Measurements from ENCODE around the gene BAZ2B.

The BAZ2B gene

GRCh38 chr2:159516241-159516758, 100.0 kb downstream of the BAZ2B start:
- Histone ChIP-seq H3K9me2 (replicated peaks; ENCODE audit: insufficient read depth, low read length) (no peaks in the 10 kb centered on the region), H3K9me3 (ENCODE audit: insufficient read depth, low read length) (no peaks in the 10 kb centered on the region), H2AFZ (ENCODE audit: low read depth, low read length, severe bottlenecking) (peak overlapping the region; percentile 70), H4K20me1 (ENCODE audit: low read depth, low read length) (no peaks in the 10 kb centered on the region), H3K27me3 (ENCODE audit: low read length) (no peaks in the 10 kb centered on the region), H3K36me3 (ENCODE audit: low read length) (no peaks in the 10 kb centered on the region), H3F3A (ENCODE audit: insufficient read depth) (peaks cover 20% of the 10 kb centered on the region), H3K27ac (ENCODE audit: low read depth, low read length) (peak overlapping the region; percentile 48), H3K79me2 (ENCODE audit: insufficient read depth, low read length) (no peaks in the 10 kb centered on the region; the same call in 1 of the 2 replicates), H3K9ac (ENCODE audit: low read length) (peak overlapping the region; percentile 56), H3K4me3 (ENCODE audit: insufficient read depth, low read length, poor library complexity, severe bottlenecking) (peak overlapping the region; percentile 63), H3K4me2 (ENCODE audit: low read depth, low read length, poor library complexity, severe bottlenecking) (peak overlapping the region; percentile 74)
- no peak for TF ChIP-seq CTCF (IDR thresholded peaks at IDR 0.05; ENCODE audit: insufficient read depth, low read length, poor library complexity, severe bottlenecking)
- TF ChIP-seq EZH2phosphoT487 (conservative IDR thresholded peaks at IDR 0.05; ENCODE audit: low read length): no peak

- Histone ChIP-seq H3K27me3 (ENCODE audit: low read length) (no peaks in the 10 kb centered on the region), H3K36me3 (ENCODE audit: low read length) (no peaks in the 10 kb centered on the region), H3K9me2 (replicated peaks; ENCODE audit: insufficient read depth, low read length) (no peaks in the 10 kb centered on the region), H3K4me2 (ENCODE audit: low read depth, low read length, poor library complexity, severe bottlenecking) (peak overlapping the region; percentile 74), H4K20me1 (ENCODE audit: low read depth, low read length) (no peaks in the 10 kb centered on the region), H3K27ac (ENCODE audit: low read depth, low read length) (peak overlapping the region; percentile 48; the same call in 1 of the 2 replicates), H3K79me2 (ENCODE audit: insufficient read depth, low read length) (no peaks in the 10 kb centered on the region; the same call in 1 of the 2 replicates), H3K9ac (ENCODE audit: low read length) (peak overlapping the region; percentile 56), H2AFZ (ENCODE audit: low read depth, low read length, severe bottlenecking) (peak overlapping the region; percentile 70), H3K9me3 (ENCODE audit: insufficient read depth, low read length) (no peaks in the 10 kb centered on the region), H3F3A (ENCODE audit: insufficient read depth) (peaks cover 20% of the 10 kb centered on the region), H3K4me3 (ENCODE audit: insufficient read depth, low read length, poor library complexity, severe bottlenecking) (peak overlapping the region; percentile 63)
- no peak for TF ChIP-seq EZH2phosphoT487 (conservative IDR thresholded peaks at IDR 0.05; ENCODE audit: low read length)
- TF ChIP-seq CTCF (IDR thresholded peaks at IDR 0.05; ENCODE audit: insufficient read depth, low read length, poor library complexity, severe bottlenecking): no peak
Observed at GRCh38 chr2:159515441-159515840, 100.9 kb downstream of the BAZ2B start.

- Histone ChIP-seq H3F3A (ENCODE audit: insufficient read depth) (peaks cover 20% of the 10 kb centered on the region), H3K79me2 (ENCODE audit: insufficient read depth, low read length) (no peaks in the 10 kb centered on the region; the same call in 1 of the 2 replicates), H3K9ac (ENCODE audit: low read length) (no peak overlapping the region), H4K20me1 (ENCODE audit: low read depth, low read length) (no peaks in the 10 kb centered on the region), H3K4me3 (ENCODE audit: insufficient read depth, low read length, poor library complexity, severe bottlenecking) (no peak overlapping the region), H3K4me2 (ENCODE audit: low read depth, low read length, poor library complexity, severe bottlenecking) (peak overlapping the region; percentile 74), H3K36me3 (ENCODE audit: low read length) (no peaks in the 10 kb centered on the region), H3K27me3 (ENCODE audit: low read length) (no peaks in the 10 kb centered on the region), H3K9me2 (replicated peaks; ENCODE audit: insufficient read depth, low read length) (no peaks in the 10 kb centered on the region), H3K27ac (ENCODE audit: low read depth, low read length) (no peak overlapping the region), H2AFZ (ENCODE audit: low read depth, low read length, severe bottlenecking) (no peak overlapping the region), H3K9me3 (ENCODE audit: insufficient read depth, low read length) (no peaks in the 10 kb centered on the region)
- TF ChIP-seq EZH2phosphoT487 (conservative IDR thresholded peaks at IDR 0.05; ENCODE audit: low read length): no peak
- no peak for TF ChIP-seq CTCF (IDR thresholded peaks at IDR 0.05; ENCODE audit: insufficient read depth, low read length, poor library complexity, severe bottlenecking)
Observed at GRCh38 chr2:159513745-159514144, 102.6 kb downstream of the BAZ2B start.

Data from SU-DHL-6 (cell line).